SK-N-SH (cell line): Measurements from ENCODE around the gene MED31. TPM values are rescaled to one million over a fixed set of nuclear protein-coding genes. Genes with fewer than 3 reads are reported as not detected.

Experiments used
- CTCF ChIA-PET: fragments of 300-600, 350-600 bp; formaldehyde crosslinking; extraction: SDS; loops from one replicate; lab custom pipeline; 2021; lab: Yijun Ruan, JAX
- POLR2A ChIA-PET: fragments of 350-600 bp; sonication (Branson Sonifier 250); formaldehyde crosslinking; extraction: SDS; loops from one replicate; lab custom pipeline; 2020; ENCODE audit warnings: antibody characterized with exemption, inconsistent platforms; lab: Yijun Ruan, JAX
- DNase-seq: peaks from one replicate; pipeline ENCODE4 v3.0.0; 2012
- H2AFZ ChIP-seq: fragments of 200-600 bp; sonication (generic); 2 replicates; pipeline ENCODE4 v1.8.1; 2016; ENCODE audit warnings: antibody characterized with exemption, mild to moderate bottlenecking, low read depth
- H3F3A ChIP-seq: fragments of 200-600 bp; sonication (generic); replicated peaks from 2 replicates; pipeline ENCODE3; 2016; ENCODE audit warnings: antibody characterized with exemption, mild to moderate bottlenecking; ENCODE audit not compliant: insufficient read depth
- H3K27ac ChIP-seq, 2 experiments: fragments of 200-500 bp in 1 of 2; fragments of 200-600 bp in 1 of 2; sonication (Bioruptor generic) in 1 of 2; sonication (generic), shearing (Covaris generic) in 1 of 2; 2 replicates each; pipeline versions ENCODE4 v1.5.1 to v1.6.1; 2014 to 2016; ENCODE audit warnings: low read depth in 2 of 2, inconsistent platforms in 1 of 2, low read length in 1 of 2, mild to moderate bottlenecking in 1 of 2, mixed read lengths in 1 of 2
- H3K27me3 ChIP-seq: fragments of 200-600 bp; sonication (generic), shearing (Covaris generic); 2 replicates; pipeline ENCODE4 v1.6.1; 2016; ENCODE audit warnings: mixed run types; ENCODE audit not compliant: insufficient read depth
- H3K36me3 ChIP-seq, 2 experiments: fragments of 200-500 bp in 1 of 2; fragments of 200-600 bp in 1 of 2; sonication (Bioruptor generic) in 1 of 2; sonication (generic) in 1 of 2; replicated peaks in 1 of 2; 2 replicates each; pipeline versions ENCODE3 to v1.5.1; 2014 to 2016; ENCODE audit warnings: low read length in 1 of 2, mild to moderate bottlenecking in 1 of 2; ENCODE audit not compliant: insufficient read depth in 2 of 2, control insufficient read depth in 1 of 2
- H3K4me1 ChIP-seq, 2 experiments: fragments of 200-500 bp in 1 of 2; fragments of 200-600 bp in 1 of 2; sonication (Bioruptor generic) in 1 of 2; sonication (generic), shearing (Covaris generic) in 1 of 2; 2 replicates each; pipeline versions ENCODE4 v1.5.1 to v1.6.1; 2014 to 2016; ENCODE audit warnings: low read depth in 1 of 2, low read length in 1 of 2, mixed run types in 1 of 2; ENCODE audit not compliant: insufficient read depth in 2 of 2, control insufficient read depth in 1 of 2
- H3K4me2 ChIP-seq: fragments of 200-600 bp; sonication (generic), shearing (Covaris generic); 2 replicates; pipeline ENCODE4 v1.6.1; 2017; ENCODE audit warnings: mixed run types
- H3K4me3 ChIP-seq, 2 experiments: fragments of 200-500 bp in 1 of 2; fragments of 200-600 bp in 1 of 2; sonication (Bioruptor generic) in 1 of 2; sonication (generic), shearing (Covaris generic) in 1 of 2; 2 replicates each; pipeline versions ENCODE4 v1.5.1 to v1.8.1; 2014 to 2016; ENCODE audit warnings: low read depth in 2 of 2, inconsistent platforms in 1 of 2, low read length in 1 of 2, mild to moderate bottlenecking in 1 of 2, mixed read lengths in 1 of 2, moderate library complexity in 1 of 2
- H3K79me2 ChIP-seq: fragments of 200-600 bp; sonication (generic); 2 replicates; pipeline ENCODE4 v1.8.1; 2017; ENCODE audit warnings: mild to moderate bottlenecking; ENCODE audit not compliant: insufficient read depth
- H3K9ac ChIP-seq: fragments of 200-600 bp; sonication (generic); 2 replicates; pipeline ENCODE4 v1.6.1; 2017; ENCODE audit warnings: mixed run types
- H3K9me2 ChIP-seq: fragments of 200-600 bp; sonication (generic); 2 replicates; pipeline ENCODE4 v1.6.1; 2017; ENCODE audit warnings: mixed run types
- H3K9me3 ChIP-seq: fragments of 200-600 bp; sonication (generic); 2 replicates; pipeline ENCODE4 v1.6.1; 2017; ENCODE audit warnings: mixed run types, mild to moderate bottlenecking, moderate library complexity
- H4K20me1 ChIP-seq: fragments of 200-600 bp; sonication (generic); 2 replicates; pipeline ENCODE4 v1.6.1; 2017; ENCODE audit warnings: mild to moderate bottlenecking, mixed run types; ENCODE audit not compliant: insufficient read depth
- CHD2 ChIP-seq: fragments of 150-350 bp; IDR thresholded peaks from 2 replicates; pipeline ENCODE4 v1.6.1; 2018; ENCODE audit warnings: low read length; ENCODE audit not compliant: partially characterized antibody
- ELF1 ChIP-seq: IDR thresholded peaks from 2 replicates; pipeline ENCODE4 v1.4.0; 2012
- EP300 ChIP-seq, 2 experiments: IDR thresholded peaks; 2 replicates each; pipeline versions ENCODE4 v1.4.0 to v1.6.1; 2012; ENCODE audit warnings: borderline replicate concordance in 1 of 2, low read depth in 1 of 2, low read length in 1 of 2
- EZH2phosphoT487 ChIP-seq: fragments of 200-600 bp; sonication (generic); IDR thresholded peaks from 2 replicates; pipeline ENCODE4 v1.6.1; 2017; ENCODE audit warnings: low read depth, mixed run types, mild to moderate bottlenecking, antibody characterized with exemption, moderate library complexity, borderline replicate concordance
- FOSL2 ChIP-seq: IDR thresholded peaks from 2 replicates; pipeline ENCODE4 v1.4.0; 2012; ENCODE audit warnings: low read depth, mild to moderate bottlenecking, moderate library complexity, borderline replicate concordance
- GABPA ChIP-seq: IDR thresholded peaks from 2 replicates; pipeline ENCODE4 v1.4.0; 2012; ENCODE audit warnings: low read depth, mild to moderate bottlenecking
- JUND ChIP-seq: IDR thresholded peaks from 2 replicates; pipeline ENCODE4 v1.4.0; 2012
- MAX ChIP-seq: IDR thresholded peaks from 2 replicates; pipeline ENCODE4 v1.4.0; 2012; ENCODE audit warnings: low read depth
- NRF1 ChIP-seq: IDR thresholded peaks from 2 replicates; pipeline ENCODE4 v1.6.1; 2012; ENCODE audit warnings: low read depth, mild to moderate bottlenecking, low read length
- POLR2AphosphoS5 ChIP-seq: IDR thresholded peaks from 2 replicates; pipeline ENCODE4 v1.6.1; 2012; ENCODE audit warnings: low read depth, low read length
- RFX5 ChIP-seq: IDR thresholded peaks from 2 replicates; pipeline ENCODE4 v1.6.1; 2012; ENCODE audit warnings: mild to moderate bottlenecking, improper control_type of control experiment, low read length
- SMC3 ChIP-seq: IDR thresholded peaks from 2 replicates; pipeline ENCODE4 v1.6.1; 2012; ENCODE audit warnings: low read depth, low read length, improper control_type of control experiment
- USF2 ChIP-seq: fragments of 150-350 bp; IDR thresholded peaks from 2 replicates; pipeline ENCODE4 v1.6.1; 2017; ENCODE audit warnings: antibody characterized with exemption, low read length, low read depth, borderline replicate concordance
- WGBS: methylation state at CpG from one replicate; pipeline ENCODE4 v1.1.6; 2017; ENCODE audit warnings: low lambda C conversion rate; 5-methylcytosine and 5-hydroxymethylcytosine counted together
- polyA plus RNA-seq, 3 experiments: library from polyadenylated mRNA; depleted of rRNA; stranded (reverse); fragments of >200 nt; gene quantifications; 2 replicates each; pipeline ENCODE4 v1.2.3, GENCODE V29; 2012
- TF ChIP-seq, protein P1 (sequence below): IDR thresholded peaks from 2 replicates; pipeline ENCODE4 v1.4.0; 2012; ENCODE audit warnings: low read depth, borderline replicate concordance
- TF ChIP-seq, protein P2 (sequence below): IDR thresholded peaks from 2 replicates; pipeline ENCODE4; 2012
- TF ChIP-seq, protein P3 (sequence below): IDR thresholded peaks from 2 replicates; pipeline ENCODE4 v1.4.0; 2012; ENCODE audit warnings: low read depth, borderline replicate concordance

Gene MED31
- polyA plus RNA-seq, 1 of the 3 experiments (the other 2 are of a cell fraction) = 15.1 TPM

DNA sequence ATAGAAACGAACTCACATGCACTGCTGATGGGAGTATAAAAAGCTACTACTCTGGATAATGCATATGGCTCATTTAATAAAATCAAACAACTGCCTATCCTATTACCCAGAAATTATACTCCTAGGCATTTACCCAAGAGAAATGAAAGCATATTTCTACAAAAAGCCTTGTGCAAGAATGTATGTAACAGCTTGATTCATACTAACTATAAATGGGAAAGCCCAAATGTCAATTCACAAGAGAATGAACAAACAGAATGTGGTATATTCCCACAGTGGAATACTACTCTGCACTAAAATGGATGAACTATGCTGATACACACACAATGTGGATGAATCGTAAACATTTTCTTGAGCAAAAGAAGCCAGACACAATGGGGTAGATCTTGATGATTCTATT is 49.3 kb downstream of the MED31 start:
- WGBS = 95% methylated on average over 2 of the region's 2 CpGs
- no peak overlapping the region for H3K4me2 ChIP-seq
- ChIA-PET CTCF (interaction anchor here (0.9 to 1.2 kb wide), 2 partner anchors 15 to 129 kb away, joined by 3 to 5 read pairs; no protein-coding TSS in a partner anchor), POLR2A (no interaction called here)
- DNase-seq = no peak
- no peak overlapping the region for H2AFZ ChIP-seq
- H3F3A ChIP-seq = no peaks in the 10 kb centered on the region
- no peak overlapping the region for H3K4me3 ChIP-seq
- H3K4me1 ChIP-seq = no peaks in the 10 kb centered on the region
- no peaks in the 10 kb centered on the region for H3K9me3 ChIP-seq
- H3K9ac ChIP-seq = no peak overlapping the region
- no peak for TF ChIP-seq EP300 (IDR thresholded peaks at IDR 0.05; ENCODE audit: borderline replicate concordance in 1 of 2, low read depth in 1 of 2, low read length in 1 of 2)
- TF ChIP-seq ELF1 = no peak
- no peak for TF ChIP-seq RFX5
- no peak for TF ChIP-seq GABPA
- TF ChIP-seq, protein P1, sequence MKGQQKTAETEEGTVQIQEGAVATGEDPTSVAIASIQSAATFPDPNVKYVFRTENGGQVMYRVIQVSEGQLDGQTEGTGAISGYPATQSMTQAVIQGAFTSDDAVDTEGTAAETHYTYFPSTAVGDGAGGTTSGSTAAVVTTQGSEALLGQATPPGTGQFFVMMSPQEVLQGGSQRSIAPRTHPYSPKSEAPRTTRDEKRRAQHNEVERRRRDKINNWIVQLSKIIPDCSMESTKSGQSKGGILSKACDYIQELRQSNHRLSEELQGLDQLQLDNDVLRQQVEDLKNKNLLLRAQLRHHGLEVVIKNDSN = no peak
- no peak for TF ChIP-seq NRF1
- no peak for TF ChIP-seq FOSL2
- no peak for TF ChIP-seq USF2
- TF ChIP-seq POLR2AphosphoS5 = no peak
- peaks cover 62 to 100% of the 10 kb centered on the region in 2 experiments for H3K36me3 ChIP-seq
- H3K9me2 ChIP-seq = no peaks in the 10 kb centered on the region
- H3K27me3 ChIP-seq = no peaks in the 10 kb centered on the region
- no peaks in the 10 kb centered on the region for H3K79me2 ChIP-seq
- no peaks in the 10 kb centered on the region for H4K20me1 ChIP-seq
- H3K27ac ChIP-seq = no peak overlapping the region

- Histone ChIP-seq H3K4me1 (no peaks in the 10 kb centered on the region), H3K9me3 (no peaks in the 10 kb centered on the region), H4K20me1 (no peaks in the 10 kb centered on the region), H3K4me2 (no peak overlapping the region), H3K36me3 (peaks cover 70 to 100% of the 10 kb centered on the region in 2 experiments), H3K27me3 (no peaks in the 10 kb centered on the region), H3K9ac (no peak overlapping the region), H3F3A (no peaks in the 10 kb centered on the region), H3K27ac (no peak overlapping the region), H3K79me2 (no peaks in the 10 kb centered on the region), H3K9me2 (no peaks in the 10 kb centered on the region), H2AFZ (no peak overlapping the region), H3K4me3 (no peak overlapping the region)
- ChIA-PET CTCF (interaction anchor here (1.3 kb wide), 2 partner anchors 14 to 127 kb away, joined by 3 to 4 read pairs; no protein-coding TSS in a partner anchor), POLR2A (no interaction called here)
- TF ChIP-seq NRF1 = no peak
- TF ChIP-seq, protein P2, sequence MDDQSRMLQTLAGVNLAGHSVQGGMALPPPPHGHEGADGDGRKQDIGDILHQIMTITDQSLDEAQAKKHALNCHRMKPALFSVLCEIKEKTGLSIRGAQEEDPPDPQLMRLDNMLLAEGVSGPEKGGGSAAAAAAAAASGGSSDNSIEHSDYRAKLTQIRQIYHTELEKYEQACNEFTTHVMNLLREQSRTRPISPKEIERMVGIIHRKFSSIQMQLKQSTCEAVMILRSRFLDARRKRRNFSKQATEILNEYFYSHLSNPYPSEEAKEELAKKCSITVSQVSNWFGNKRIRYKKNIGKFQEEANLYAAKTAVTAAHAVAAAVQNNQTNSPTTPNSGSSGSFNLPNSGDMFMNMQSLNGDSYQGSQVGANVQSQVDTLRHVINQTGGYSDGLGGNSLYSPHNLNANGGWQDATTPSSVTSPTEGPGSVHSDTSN = no peak
- TF ChIP-seq EZH2phosphoT487 = no peak
- no peak for TF ChIP-seq JUND
- TF ChIP-seq MAX = no peak
- TF ChIP-seq, protein P3, sequence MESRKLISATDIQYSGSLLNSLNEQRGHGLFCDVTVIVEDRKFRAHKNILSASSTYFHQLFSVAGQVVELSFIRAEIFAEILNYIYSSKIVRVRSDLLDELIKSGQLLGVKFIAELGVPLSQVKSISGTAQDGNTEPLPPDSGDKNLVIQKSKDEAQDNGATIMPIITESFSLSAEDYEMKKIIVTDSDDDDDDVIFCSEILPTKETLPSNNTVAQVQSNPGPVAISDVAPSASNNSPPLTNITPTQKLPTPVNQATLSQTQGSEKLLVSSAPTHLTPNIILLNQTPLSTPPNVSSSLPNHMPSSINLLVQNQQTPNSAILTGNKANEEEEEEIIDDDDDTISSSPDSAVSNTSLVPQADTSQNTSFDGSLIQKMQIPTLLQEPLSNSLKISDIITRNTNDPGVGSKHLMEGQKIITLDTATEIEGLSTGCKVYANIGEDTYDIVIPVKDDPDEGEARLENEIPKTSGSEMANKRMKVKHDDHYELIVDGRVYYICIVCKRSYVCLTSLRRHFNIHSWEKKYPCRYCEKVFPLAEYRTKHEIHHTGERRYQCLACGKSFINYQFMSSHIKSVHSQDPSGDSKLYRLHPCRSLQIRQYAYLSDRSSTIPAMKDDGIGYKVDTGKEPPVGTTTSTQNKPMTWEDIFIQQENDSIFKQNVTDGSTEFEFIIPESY = no peak
- no peak for TF ChIP-seq RFX5
- TF ChIP-seq CHD2 = no peak
- TF ChIP-seq SMC3 = no peak
- DNase-seq = no peak
These were observed 52.0 kb downstream of the MED31 start for GRCh38 chr17:6599364-6599763.
